GM21447 (cell line): ENCODE data around the gene MTMR8.
"Not testable (repeated sequence)": the region's sequence is repeated elsewhere in the genome, so short reads cannot be mapped to it uniquely, and the experiment has no call there.

Source experiments
- ATAC-seq: cut with Tn5 transposase; IDR thresholded peaks from one replicate; pipeline ENCODE4 v1.9.1; 2021; ENCODE audit not compliant: unreplicated experiment

MTMR8 gene

DNA sequence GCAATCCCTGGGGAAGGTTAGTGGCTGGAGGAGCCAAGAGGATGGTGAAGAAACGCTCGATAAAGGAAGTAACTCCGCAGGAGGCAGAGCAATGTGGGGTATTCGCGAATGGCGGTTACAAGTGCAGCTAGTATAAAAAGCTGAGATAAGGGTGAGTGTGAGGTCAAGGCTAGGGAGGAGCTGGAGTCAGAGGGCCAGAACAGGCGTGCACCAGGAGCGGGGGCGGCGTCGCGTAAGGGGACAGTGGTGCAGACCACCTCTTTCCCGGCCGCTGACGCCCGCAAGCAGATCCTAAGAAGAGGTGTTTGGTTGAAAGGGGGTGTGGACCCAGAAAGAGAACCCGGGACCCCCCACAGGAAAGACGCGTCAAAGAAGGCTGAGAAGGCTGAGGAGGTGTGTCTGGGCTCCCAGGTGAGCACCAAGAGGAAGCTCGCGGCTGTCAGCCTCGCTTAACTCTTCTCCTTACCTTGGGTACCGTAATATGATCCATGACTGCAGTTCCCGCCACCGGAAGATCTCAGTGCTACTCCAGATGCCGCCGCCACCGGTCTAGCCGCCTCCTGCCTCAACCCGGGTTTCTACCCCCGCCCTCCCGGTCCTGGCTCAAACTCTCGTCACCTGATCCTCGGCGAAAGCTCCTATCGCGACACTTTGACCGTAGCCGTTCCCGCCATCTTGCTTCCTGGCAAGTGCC, at the start of gene MTMR8:
Gene MTMR8, minus strand, starts transcription at position 579 of the 694 bp plus-strand sequence. Its CDS starts 89 bp downstream, at position 490.
- ATAC-seq, result peak; percentile 98

GRCh38 chrX:64439551-64439950, 44.3 kb upstream of the MTMR8 start:
- ATAC-seq, result no peak

GRCh38 chrX:64437665-64438064, 42.4 kb upstream of the MTMR8 start:
- ATAC-seq, result no peak

DNA sequence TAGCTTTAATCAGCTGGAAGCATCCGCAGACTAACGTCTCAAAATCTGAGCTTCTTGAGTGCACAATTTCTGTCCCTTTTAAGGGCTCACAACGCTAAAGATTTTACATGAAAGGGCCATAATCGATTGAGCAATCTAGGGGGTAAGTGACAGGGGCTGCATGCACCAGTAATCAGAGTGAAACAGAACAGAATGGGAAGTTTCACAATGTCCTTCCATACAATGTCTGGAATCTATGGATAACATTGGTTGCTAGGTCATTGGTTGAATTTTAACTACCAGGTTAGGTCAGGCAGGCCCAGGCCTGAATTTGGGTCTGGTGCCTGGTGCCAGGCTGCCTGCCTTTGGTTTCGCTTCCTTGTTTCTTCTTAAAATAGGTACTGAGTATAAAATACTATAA, 42.0 kb upstream of the MTMR8 start:
- ATAC-seq, result no peak

- ATAC-seq, result no peak
These were observed 33.1 kb upstream of the MTMR8 start for GRCh38 chrX:64428371-64428770.

DNA sequence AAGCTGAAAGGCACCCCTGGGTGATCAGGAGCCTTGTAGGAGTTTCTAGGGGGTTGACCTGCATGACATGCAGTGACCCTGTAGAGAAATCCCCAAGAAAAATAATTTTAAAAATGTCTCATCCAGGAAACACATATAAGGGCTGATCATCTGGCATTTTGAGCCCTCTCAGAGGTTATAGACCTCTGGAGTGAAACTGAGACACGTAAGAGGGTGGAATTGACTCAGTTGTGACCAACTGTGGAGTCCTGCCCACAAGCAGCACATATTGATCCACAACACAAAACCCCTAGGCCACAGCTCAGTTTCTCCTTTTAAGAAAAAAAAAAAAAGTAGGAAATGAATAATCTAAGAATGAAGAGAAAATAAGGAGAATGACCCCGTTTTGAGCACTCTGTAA, 32.5 kb upstream of the MTMR8 start:
- peak; percentile 94 for ATAC-seq

GRCh38 chrX:64427281-64427680, 32.0 kb upstream of the MTMR8 start:
- ATAC-seq, result peak; percentile 81

GRCh38 chrX:64409730-64410129, 14.5 kb upstream of the MTMR8 start:
- not testable (repeated sequence) for ATAC-seq

GRCh38 chrX:64398088-64398487, 2.8 kb upstream of the MTMR8 start:
- ATAC-seq, result no peak

GRCh38 chrX:64395568-64395929, 297 bp upstream of the MTMR8 start:
- ATAC-seq, result peak; percentile 30

GRCh38 chrX:64394059-64394873, 986 bp downstream of the MTMR8 start:
- no peak for ATAC-seq

GRCh38 chrX:64389489-64389888, 5.8 kb downstream of the MTMR8 start:
- no peak for ATAC-seq

GRCh38 chrX:64380789-64381188, 14.5 kb downstream of the MTMR8 start:
- not testable (repeated sequence) for ATAC-seq

GRCh38 chrX:64379924-64380323, 15.3 kb downstream of the MTMR8 start:
- no peak for ATAC-seq

GRCh38 chrX:64377753-64378152, 17.5 kb downstream of the MTMR8 start:
- no peak for ATAC-seq

GRCh38 chrX:64352081-64352480, 43.2 kb downstream of the MTMR8 start:
- ATAC-seq, result no peak

GRCh38 chrX:64350521-64350920, 44.7 kb downstream of the MTMR8 start:
- no peak for ATAC-seq

DNA sequence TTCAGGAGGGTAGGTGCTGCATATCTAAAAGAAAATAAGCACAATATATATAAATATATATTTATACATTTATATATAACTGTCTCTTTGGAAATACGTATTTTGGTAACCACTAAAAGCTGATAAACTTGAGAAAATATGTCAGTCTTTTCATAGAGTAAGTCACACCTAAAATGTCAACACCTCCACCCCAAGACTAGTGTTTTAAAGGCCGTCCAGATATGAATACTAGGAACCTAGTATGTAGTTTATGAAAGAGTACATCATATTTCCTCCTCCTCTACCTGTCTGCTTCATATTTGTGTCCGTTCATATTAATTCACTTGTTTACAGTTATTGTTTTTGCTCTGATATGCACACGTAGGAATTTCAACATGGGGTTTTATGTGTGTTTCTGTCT, 45.2 kb downstream of the MTMR8 start:
- ATAC-seq, result no peak

GRCh38 chrX:64342811-64343210, 52.4 kb downstream of the MTMR8 start:
- no peak for ATAC-seq

GRCh38 chrX:64338296-64338695, 57.0 kb downstream of the MTMR8 start:
- no peak for ATAC-seq

- no peak for ATAC-seq
These were observed 60.8 kb downstream of the MTMR8 start for GRCh38 chrX:64334467-64334866.

- ATAC-seq, result no peak
These were observed 65.0 kb downstream of the MTMR8 start for GRCh38 chrX:64330284-64330683.
